ENCODE measurements around the gene PXDN.

Gene PXDN

GRCh38 chr2:1601067-1601412 is 143.3 kb downstream of the PXDN start:
- H3K4me3 ChIP-seq (ENCODE audit: low read depth, low read length): no peak overlapping the region

- no peak overlapping the region for H3K4me3 ChIP-seq (ENCODE audit: low read depth, low read length)
Measured at GRCh38 chr2:1600191-1601066, 143.9 kb downstream of the PXDN start.

- H3K4me3 ChIP-seq (ENCODE audit: low read depth, low read length): no peak overlapping the region
Measured at GRCh38 chr2:1599301-1600085, 144.8 kb downstream of the PXDN start.

GRCh38 chr2:1598800-1599199 is 145.5 kb downstream of the PXDN start:
- H3K4me3 ChIP-seq (ENCODE audit: low read depth, low read length): no peak overlapping the region

- H3K4me3 ChIP-seq (ENCODE audit: low read depth, low read length): no peak overlapping the region
Measured at GRCh38 chr2:1598041-1598710, 146.1 kb downstream of the PXDN start.

GRCh38 chr2:1595274-1595673 is 149.0 kb downstream of the PXDN start:
- H3K4me3 ChIP-seq (ENCODE audit: low read depth, low read length): no peak overlapping the region

- no peak overlapping the region for H3K4me3 ChIP-seq (ENCODE audit: low read depth, low read length)
Measured at GRCh38 chr2:1594373-1595171, 149.7 kb downstream of the PXDN start.

- no peak overlapping the region for H3K4me3 ChIP-seq (ENCODE audit: low read depth, low read length)
Measured at GRCh38 chr2:1594123-1594372, 150.3 kb downstream of the PXDN start.

- H3K4me3 ChIP-seq (ENCODE audit: low read depth, low read length): no peak overlapping the region
Measured at GRCh38 chr2:1593371-1594122, 150.8 kb downstream of the PXDN start.

- no peak overlapping the region for H3K4me3 ChIP-seq (ENCODE audit: low read depth, low read length)
Measured at GRCh38 chr2:1591978-1592907, 152.1 kb downstream of the PXDN start.

- no peak overlapping the region for H3K4me3 ChIP-seq (ENCODE audit: low read depth, low read length)
Measured at GRCh38 chr2:1591461-1591770, 152.9 kb downstream of the PXDN start.

GRCh38 chr2:1590596-1591460 is 153.5 kb downstream of the PXDN start:
- H3K4me3 ChIP-seq (ENCODE audit: low read depth, low read length): no peak overlapping the region

- no peak overlapping the region for H3K4me3 ChIP-seq (ENCODE audit: low read depth, low read length)
Measured at GRCh38 chr2:1588978-1589621, 155.2 kb downstream of the PXDN start.

- no peak overlapping the region for H3K4me3 ChIP-seq (ENCODE audit: low read depth, low read length)
Measured at GRCh38 chr2:1588051-1588977, 156.0 kb downstream of the PXDN start.

GRCh38 chr2:1586923-1587840 is 157.1 kb downstream of the PXDN start:
- H3K4me3 ChIP-seq (ENCODE audit: low read depth, low read length): no peak overlapping the region

Measured in iPS-11a (cell line).